DOHH2 (cell line): Measurements from ENCODE around the gene AMACR.
"Not testable (repeated sequence)": the region's sequence is repeated elsewhere in the genome, so short reads cannot be mapped to it uniquely, and the experiment has no call there.

ENCODE experiments used
- H3F3A ChIP-seq: fragments of 200-600 bp; sonication (generic), shearing (Covaris generic); 2 replicates; pipeline ENCODE4 v1.6.0; 2016; ENCODE audit warnings: antibody characterized with exemption, mild to moderate bottlenecking; ENCODE audit not compliant: control insufficient read depth, insufficient read depth
- H3K27ac ChIP-seq: fragments of 200-600 bp; sonication (generic); 2 replicates; pipeline ENCODE4 v1.5.1; 2014; ENCODE audit warnings: low read depth, mild to moderate bottlenecking, low read length, moderate library complexity
- H3K27me3 ChIP-seq: fragments of 200-600 bp; sonication (generic); 2 replicates; pipeline ENCODE4 v1.6.1; 2014; ENCODE audit warnings: mild to moderate bottlenecking, low read length, mixed read lengths; ENCODE audit not compliant: control insufficient read depth
- H3K36me3 ChIP-seq: fragments of 200-600 bp; sonication (generic); 2 replicates; pipeline ENCODE4 v1.6.1; 2014; ENCODE audit warnings: mild to moderate bottlenecking, low read length, moderate library complexity, mixed read lengths; ENCODE audit not compliant: control insufficient read depth
- H3K4me1 ChIP-seq: fragments of 200-600 bp; sonication (generic); 2 replicates; pipeline ENCODE4 v1.6.1; 2014; ENCODE audit warnings: mild to moderate bottlenecking, low read length, mixed read lengths; ENCODE audit not compliant: control insufficient read depth
- H3K4me2 ChIP-seq: fragments of 200-600 bp; sonication (generic); 2 replicates; pipeline ENCODE4 v1.6.0; 2014; ENCODE audit warnings: mild to moderate bottlenecking, low read length, moderate library complexity
- H3K4me3 ChIP-seq: fragments of 200-600 bp; sonication (generic); 2 replicates; pipeline ENCODE4 v1.5.1; 2014; ENCODE audit warnings: mild to moderate bottlenecking, low read length, mixed read lengths
- H3K79me2 ChIP-seq: fragments of 200-600 bp; sonication (generic); 2 replicates; pipeline ENCODE4 v1.6.1; 2014; ENCODE audit warnings: mild to moderate bottlenecking, low read length, mixed read lengths; ENCODE audit not compliant: control insufficient read depth
- H3K9me2 ChIP-seq: fragments of 200-600 bp; sonication (generic); replicated peaks from 2 replicates; pipeline ENCODE4 v1.6.1; 2014; ENCODE audit warnings: mild to moderate bottlenecking, low read length, mixed read lengths; ENCODE audit not compliant: control insufficient read depth
- H3K9me3 ChIP-seq: fragments of 200-600 bp; sonication (generic); 2 replicates; pipeline ENCODE4 v1.6.1; 2014; ENCODE audit warnings: antibody characterized with exemption, low read length, mixed read lengths; ENCODE audit not compliant: control insufficient read depth, insufficient read depth
- H4K20me1 ChIP-seq: fragments of 200-600 bp; sonication (generic); 2 replicates; pipeline ENCODE4 v1.6.0; 2014; ENCODE audit warnings: low read depth, mild to moderate bottlenecking, antibody characterized with exemption, low read length, moderate library complexity; ENCODE audit not compliant: control insufficient read depth, insufficient read depth
- EZH2phosphoT487 ChIP-seq: fragments of 200-600 bp; sonication (generic); IDR thresholded peaks from 2 replicates; pipeline ENCODE4 v1.6.1; 2017; ENCODE audit warnings: borderline replicate concordance, mild to moderate bottlenecking, antibody characterized with exemption, low read length, moderate library complexity, mixed read lengths
- TF ChIP-seq, protein P1 (sequence below): fragments of 200-600 bp; sonication (generic); IDR thresholded peaks from one replicate; pipeline ENCODE4 v1.5.1; 2014; ENCODE audit warnings: antibody characterized with exemption, mild to moderate bottlenecking, low read depth, low read length; ENCODE audit not compliant: poor library complexity, severe bottlenecking

The AMACR gene

DNA sequence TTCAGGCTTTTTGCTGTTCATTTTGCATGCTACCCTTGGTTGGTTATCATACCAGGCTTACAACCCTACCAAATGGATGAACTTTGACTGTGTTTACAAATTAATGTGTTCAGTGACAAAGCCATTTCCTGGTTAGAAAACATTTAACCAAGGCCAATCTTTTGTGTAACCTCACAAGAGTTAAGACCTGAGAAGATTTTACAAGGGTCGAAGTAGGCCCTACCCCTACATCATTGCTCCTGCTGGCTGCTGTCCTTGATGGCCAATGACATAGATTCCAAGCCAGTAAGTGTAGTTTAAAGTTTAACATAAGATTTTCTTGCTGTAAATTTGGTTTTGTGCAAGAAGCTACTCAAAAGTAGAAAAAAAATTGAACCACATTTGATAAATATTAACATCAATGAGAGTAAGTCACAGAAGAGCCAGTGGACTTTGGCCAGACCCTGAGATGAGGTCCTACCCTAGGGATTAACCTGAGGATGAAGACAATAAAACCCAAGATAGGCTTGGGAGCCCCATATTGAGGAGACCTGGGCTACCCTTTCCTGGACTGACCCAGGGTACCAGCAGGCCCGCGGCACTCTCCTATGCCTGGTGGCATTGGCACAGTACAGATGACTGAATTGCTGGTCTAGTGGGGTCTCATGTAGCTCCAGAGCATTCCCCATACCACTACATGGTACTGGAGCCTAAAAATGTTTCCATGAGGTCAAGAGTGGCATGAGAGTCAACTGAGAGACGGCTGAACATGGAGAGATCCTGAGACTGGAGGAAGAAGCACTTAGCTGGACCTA, 26.9 kb upstream of the AMACR start:
- TF ChIP-seq, protein P1, sequence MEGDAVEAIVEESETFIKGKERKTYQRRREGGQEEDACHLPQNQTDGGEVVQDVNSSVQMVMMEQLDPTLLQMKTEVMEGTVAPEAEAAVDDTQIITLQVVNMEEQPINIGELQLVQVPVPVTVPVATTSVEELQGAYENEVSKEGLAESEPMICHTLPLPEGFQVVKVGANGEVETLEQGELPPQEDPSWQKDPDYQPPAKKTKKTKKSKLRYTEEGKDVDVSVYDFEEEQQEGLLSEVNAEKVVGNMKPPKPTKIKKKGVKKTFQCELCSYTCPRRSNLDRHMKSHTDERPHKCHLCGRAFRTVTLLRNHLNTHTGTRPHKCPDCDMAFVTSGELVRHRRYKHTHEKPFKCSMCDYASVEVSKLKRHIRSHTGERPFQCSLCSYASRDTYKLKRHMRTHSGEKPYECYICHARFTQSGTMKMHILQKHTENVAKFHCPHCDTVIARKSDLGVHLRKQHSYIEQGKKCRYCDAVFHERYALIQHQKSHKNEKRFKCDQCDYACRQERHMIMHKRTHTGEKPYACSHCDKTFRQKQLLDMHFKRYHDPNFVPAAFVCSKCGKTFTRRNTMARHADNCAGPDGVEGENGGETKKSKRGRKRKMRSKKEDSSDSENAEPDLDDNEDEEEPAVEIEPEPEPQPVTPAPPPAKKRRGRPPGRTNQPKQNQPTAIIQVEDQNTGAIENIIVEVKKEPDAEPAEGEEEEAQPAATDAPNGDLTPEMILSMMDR: no peak
- no peak for TF ChIP-seq EZH2phosphoT487

DNA sequence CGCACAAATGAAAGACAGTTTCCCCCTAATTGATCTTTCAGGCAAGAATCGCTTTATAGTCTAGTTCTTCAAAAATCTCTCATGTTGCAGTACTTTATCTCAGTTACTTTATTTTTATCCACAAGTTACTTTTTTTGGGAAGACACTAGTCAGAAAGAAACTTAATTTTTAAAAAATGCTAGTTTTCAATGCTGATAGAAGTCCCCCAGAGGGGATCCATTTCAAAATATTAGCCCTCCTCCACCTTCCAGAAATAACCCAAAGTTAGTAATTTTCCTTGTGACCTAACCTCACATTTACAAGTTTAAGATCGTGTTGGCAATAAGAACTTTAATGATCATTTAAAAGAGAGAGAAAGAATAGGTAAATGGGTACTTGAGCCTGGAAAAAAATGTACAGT, 24.1 kb upstream of the AMACR start:
- H3K9me2 ChIP-seq: no peaks in the 10 kb centered on the region
- H3K36me3 ChIP-seq: no peaks in the 10 kb centered on the region
- H3K4me1 ChIP-seq: no peaks in the 10 kb centered on the region
- TF ChIP-seq, protein P1: no peak
- no peaks in the 10 kb centered on the region for H3K79me2 ChIP-seq
- no peaks in the 10 kb centered on the region for H3K27me3 ChIP-seq
- no peak overlapping the region for H3K4me2 ChIP-seq
- H3K27ac ChIP-seq: no peak overlapping the region
- H3F3A ChIP-seq: no peaks in the 10 kb centered on the region
- H3K9me3 ChIP-seq: no peaks in the 10 kb centered on the region
- H4K20me1 ChIP-seq: no peaks in the 10 kb centered on the region
- H3K4me3 ChIP-seq: no peak overlapping the region

More for the DNA sequence above, 26.9 kb upstream of the AMACR start:
- H3K27me3 ChIP-seq: no peaks in the 10 kb centered on the region
- no peak overlapping the region for H3K4me2 ChIP-seq
- no peaks in the 10 kb centered on the region for H3K36me3 ChIP-seq
- H3K79me2 ChIP-seq: no peaks in the 10 kb centered on the region
- H4K20me1 ChIP-seq: no peaks in the 10 kb centered on the region
- H3F3A ChIP-seq: no peaks in the 10 kb centered on the region
- H3K9me3 ChIP-seq: no peaks in the 10 kb centered on the region
- no peak overlapping the region for H3K4me3 ChIP-seq
- H3K27ac ChIP-seq: no peak overlapping the region
- no peaks in the 10 kb centered on the region for H3K4me1 ChIP-seq
- no peaks in the 10 kb centered on the region for H3K9me2 ChIP-seq

DNA sequence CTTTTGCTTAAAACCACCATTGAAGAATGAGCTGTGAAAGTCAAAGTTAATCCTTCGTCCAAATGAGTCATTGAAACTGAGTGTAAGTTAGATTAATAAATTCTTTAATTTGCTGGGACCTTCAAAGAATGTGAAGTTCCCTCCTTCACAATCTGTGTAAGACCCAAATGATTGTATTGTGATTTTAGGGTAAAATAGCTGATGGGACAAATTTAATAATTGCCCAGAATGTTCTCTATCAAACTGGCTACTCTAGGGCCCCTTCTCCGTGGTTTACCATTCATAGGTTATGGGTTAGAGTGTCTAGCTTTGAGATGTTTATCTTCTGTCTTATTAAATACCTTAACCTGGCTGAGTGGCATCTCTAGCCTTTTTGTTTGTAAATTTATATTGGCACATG, 23.3 kb upstream of the AMACR start:
- TF ChIP-seq EZH2phosphoT487: no peak
- TF ChIP-seq, protein P1: no peak
- no peaks in the 10 kb centered on the region for H3K27me3 ChIP-seq
- no peak overlapping the region for H3K4me2 ChIP-seq
- H4K20me1 ChIP-seq: no peaks in the 10 kb centered on the region
- no peak overlapping the region for H3K27ac ChIP-seq
- H3K79me2 ChIP-seq: no peaks in the 10 kb centered on the region
- H3K4me1 ChIP-seq: no peaks in the 10 kb centered on the region
- no peaks in the 10 kb centered on the region for H3K9me2 ChIP-seq
- no peaks in the 10 kb centered on the region for H3F3A ChIP-seq
- no peaks in the 10 kb centered on the region for H3K36me3 ChIP-seq
- no peaks in the 10 kb centered on the region for H3K9me3 ChIP-seq
- no peak overlapping the region for H3K4me3 ChIP-seq

DNA sequence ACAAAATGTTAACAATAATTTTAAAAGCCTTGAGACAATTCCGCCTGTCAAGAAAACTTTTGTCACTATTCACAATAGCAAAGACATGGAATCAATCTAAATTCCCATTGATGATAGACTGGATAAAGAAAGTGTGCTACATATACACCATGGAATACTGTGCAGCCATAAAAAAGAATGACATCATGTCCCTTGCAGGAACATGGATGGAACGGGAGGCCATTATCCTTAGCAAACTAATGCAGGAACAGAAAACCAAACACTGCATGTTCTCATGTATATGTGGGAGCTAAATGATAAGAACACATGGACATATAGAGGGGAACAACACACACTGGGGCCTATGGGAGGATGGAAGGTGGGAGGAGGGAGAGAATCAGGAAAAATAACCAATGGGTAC, 22.7 kb upstream of the AMACR start:
- H3K4me2 ChIP-seq, H3K9me3 ChIP-seq, H3K9me2 ChIP-seq, H3K4me3 ChIP-seq, H3K36me3 ChIP-seq, H3K4me1 ChIP-seq, H3K79me2 ChIP-seq, H3K27ac ChIP-seq, H3K27me3 ChIP-seq, H4K20me1 ChIP-seq, H3F3A ChIP-seq: not testable (repeated sequence)
